K562 (cell line): ENCODE measurements around the gene ANAPC4.

Source experiments
- ATF1 ChIP-seq, 2 experiments: fragments of 450-650 bp in 1 of 2; IDR thresholded peaks; 2 replicates each; pipeline ENCODE4 v1.6.1; 2016; ENCODE audit warnings: missing compliant biosample characterization in 1 of 2, missing genetic modification characterization in 1 of 2
- ATF3 ChIP-seq, 2 experiments: fragments of 450-650 bp in 1 of 2; sonication (generic) in 1 of 2; formaldehyde crosslinking in 1 of 2; IDR thresholded peaks in 1 of 2; conservative IDR thresholded peaks in 1 of 2; 2 replicates each; pipeline versions ENCODE4 v1.6.1 to v1.8.1; 2016 to 2023; ENCODE audit warnings: mild to moderate bottlenecking in 2 of 2, moderate library complexity in 2 of 2, inconsistent platforms in 1 of 2, missing genetic modification reagents in 1 of 2
- DIDO1 ChIP-seq: fragments of 450-650 bp; IDR thresholded peaks from 2 replicates; pipeline ENCODE4 v1.6.1; 2016; ENCODE audit warnings: low read depth, missing biosample characterization, missing genetic modification characterization
- EZH2 ChIP-seq: IDR thresholded peaks from 2 replicates; pipeline ENCODE4 v1.6.1; 2012; ENCODE audit warnings: low read depth, mild to moderate bottlenecking, inconsistent platforms, low read length, borderline replicate concordance
- KAT8 ChIP-seq: fragments of 450-650 bp; IDR thresholded peaks from 2 replicates; pipeline ENCODE4 v1.6.1; 2016; ENCODE audit warnings: low read depth, mild to moderate bottlenecking
- NFE2L1 ChIP-seq: fragments of 450-650 bp; IDR thresholded peaks from 2 replicates; pipeline ENCODE4 v1.6.1; 2016; ENCODE audit warnings: missing genetic modification characterization, low read depth, mild to moderate bottlenecking, missing compliant biosample characterization, moderate library complexity, borderline replicate concordance
- NR4A1 ChIP-seq, 2 experiments: fragments of 250-450 bp in 1 of 2; fragments of 450-650 bp in 1 of 2; sonication (Bioruptor Pico) in 1 of 2; IDR thresholded peaks; 2 replicates each; pipeline versions ENCODE4 v1.4.0 to v1.6.1; 2016 to 2020; ENCODE audit warnings: mild to moderate bottlenecking in 2 of 2, missing compliant biosample characterization in 1 of 2, missing genetic modification characterization in 1 of 2, moderate library complexity in 1 of 2
- PREB ChIP-seq: sonication (generic); formaldehyde crosslinking; IDR thresholded peaks from 2 replicates; pipeline ENCODE4 v1.8.1; 2023; ENCODE audit warnings: mild to moderate bottlenecking, missing genetic modification reagents
- REST ChIP-seq, 2 experiments: fragments of 450-650 bp; formaldehyde crosslinking in 1 of 2; IDR thresholded peaks; 2 replicates each; pipeline versions ENCODE4 v1.4.0 to v1.6.1; 2014 to 2020; ENCODE audit warnings: mild to moderate bottlenecking in 2 of 2, borderline replicate concordance in 1 of 2, low read depth in 1 of 2
- SMARCE1 ChIP-seq: fragments of 450-650 bp; IDR thresholded peaks from 2 replicates; pipeline ENCODE4 v1.7.1; 2016; ENCODE audit warnings: mild to moderate bottlenecking
- SOX6 ChIP-seq: fragments of 450-650 bp; IDR thresholded peaks from 2 replicates; pipeline ENCODE4 v1.6.1; 2014; ENCODE audit warnings: mild to moderate bottlenecking
- SREBF1 ChIP-seq: fragments of 150-350 bp; IDR thresholded peaks from 2 replicates; pipeline ENCODE4 v1.6.1; 2014; ENCODE audit warnings: antibody characterized with exemption, low read depth, low read length, borderline replicate concordance

- TF ChIP-seq NR4A1 (CRISPR knock-in tag; IDR thresholded peaks at IDR 0.05) (no peak), NR4A1 (tag; IDR thresholded peaks at IDR 0.05) (no peak), DIDO1 (tag) (no peak), SMARCE1 (no peak), NFE2L1 (no peak), ATF3 (IDR thresholded peaks at IDR 0.05) (no peak), ATF3 (CRISPR knock-in tag; conservative IDR thresholded peaks at IDR 0.05) (no peak), PREB (CRISPR knock-in tag) (no peak), REST (IDR thresholded peaks at IDR 0.05; ENCODE audit: borderline replicate concordance) (no peak), REST (CRISPR knock-in tag; IDR thresholded peaks at IDR 0.05; ENCODE audit: low read depth) (no peak), SOX6 (no peak), KAT8 (no peak), ATF1 (CRISPR knock-in tag; IDR thresholded peaks at IDR 0.05) (no peak), ATF1 (tag; IDR thresholded peaks at IDR 0.05) (no peak), EZH2 (no peak), SREBF1 (no peak)
Observed at GRCh38 chr4:25346913-25347312, 30.1 kb upstream of the ANAPC4 start.
